C4-2B (cell line): ENCODE measurements around the gene CACNG7.

ENCODE experiments used
- ZFX ChIP-seq: fragments of 450-650 bp; IDR thresholded peaks from 2 replicates; pipeline ENCODE4 v1.6.1; 2017
- TF ChIP-seq, protein P1 (sequence below): fragments of 450-650 bp; conservative IDR thresholded peaks from 2 replicates; pipeline ENCODE4 v1.5.1; 2017; ENCODE audit warnings: mild to moderate bottlenecking

DNA sequence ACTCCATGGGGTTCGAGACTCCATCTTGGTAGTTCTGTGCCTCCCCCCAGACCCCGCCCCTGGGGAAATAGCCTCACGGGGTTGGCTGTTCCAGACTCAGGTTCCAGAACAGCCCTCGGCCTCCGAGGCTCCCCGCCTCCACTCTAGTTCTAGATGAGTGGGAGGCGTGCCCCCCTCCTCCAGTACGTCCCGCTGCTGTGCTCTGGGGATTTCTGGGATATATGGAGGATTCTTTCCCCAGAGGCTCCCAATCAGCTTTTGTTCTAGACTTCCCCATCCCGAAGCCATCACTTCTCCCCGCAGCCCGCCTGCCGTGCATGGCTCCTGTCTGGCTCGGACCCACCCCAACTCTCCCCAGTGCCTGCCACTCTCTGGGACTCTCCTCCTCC lies 1.9 kb upstream of the CACNG7 start:
- TF ChIP-seq, protein P1, sequence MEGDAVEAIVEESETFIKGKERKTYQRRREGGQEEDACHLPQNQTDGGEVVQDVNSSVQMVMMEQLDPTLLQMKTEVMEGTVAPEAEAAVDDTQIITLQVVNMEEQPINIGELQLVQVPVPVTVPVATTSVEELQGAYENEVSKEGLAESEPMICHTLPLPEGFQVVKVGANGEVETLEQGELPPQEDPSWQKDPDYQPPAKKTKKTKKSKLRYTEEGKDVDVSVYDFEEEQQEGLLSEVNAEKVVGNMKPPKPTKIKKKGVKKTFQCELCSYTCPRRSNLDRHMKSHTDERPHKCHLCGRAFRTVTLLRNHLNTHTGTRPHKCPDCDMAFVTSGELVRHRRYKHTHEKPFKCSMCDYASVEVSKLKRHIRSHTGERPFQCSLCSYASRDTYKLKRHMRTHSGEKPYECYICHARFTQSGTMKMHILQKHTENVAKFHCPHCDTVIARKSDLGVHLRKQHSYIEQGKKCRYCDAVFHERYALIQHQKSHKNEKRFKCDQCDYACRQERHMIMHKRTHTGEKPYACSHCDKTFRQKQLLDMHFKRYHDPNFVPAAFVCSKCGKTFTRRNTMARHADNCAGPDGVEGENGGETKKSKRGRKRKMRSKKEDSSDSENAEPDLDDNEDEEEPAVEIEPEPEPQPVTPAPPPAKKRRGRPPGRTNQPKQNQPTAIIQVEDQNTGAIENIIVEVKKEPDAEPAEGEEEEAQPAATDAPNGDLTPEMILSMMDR: no peak; the same call in 1 of the 2 replicates
- no peak for TF ChIP-seq ZFX
